Gastroesophageal sphincter (tissue), 3 donors: Measurements from ENCODE around the gene PTPN23.
A peak's percentile ranks its signal among the peaks of the same experiment; 100 is the strongest.

ENCODE experiments used
- POLR2AphosphoS5 ChIP-seq: sonication (generic); formaldehyde crosslinking; IDR thresholded peaks from one replicate; pipeline ENCODE4 v1.6.1; 2017; ENCODE audit warnings: antibody characterized with exemption
- TF ChIP-seq, protein P1 (sequence below), 4 experiments: fragments of 200-600 bp in 2 of 4; fragments of 450-650 bp in 2 of 4; sonication (generic) in 1 of 4; IDR thresholded peaks; one replicate each; pipeline ENCODE4 v1.5.1; 2017 to 2019; ENCODE audit warnings: antibody characterized with exemption in 4 of 4, mild to moderate bottlenecking in 2 of 4, moderate library complexity in 2 of 4

DNA sequence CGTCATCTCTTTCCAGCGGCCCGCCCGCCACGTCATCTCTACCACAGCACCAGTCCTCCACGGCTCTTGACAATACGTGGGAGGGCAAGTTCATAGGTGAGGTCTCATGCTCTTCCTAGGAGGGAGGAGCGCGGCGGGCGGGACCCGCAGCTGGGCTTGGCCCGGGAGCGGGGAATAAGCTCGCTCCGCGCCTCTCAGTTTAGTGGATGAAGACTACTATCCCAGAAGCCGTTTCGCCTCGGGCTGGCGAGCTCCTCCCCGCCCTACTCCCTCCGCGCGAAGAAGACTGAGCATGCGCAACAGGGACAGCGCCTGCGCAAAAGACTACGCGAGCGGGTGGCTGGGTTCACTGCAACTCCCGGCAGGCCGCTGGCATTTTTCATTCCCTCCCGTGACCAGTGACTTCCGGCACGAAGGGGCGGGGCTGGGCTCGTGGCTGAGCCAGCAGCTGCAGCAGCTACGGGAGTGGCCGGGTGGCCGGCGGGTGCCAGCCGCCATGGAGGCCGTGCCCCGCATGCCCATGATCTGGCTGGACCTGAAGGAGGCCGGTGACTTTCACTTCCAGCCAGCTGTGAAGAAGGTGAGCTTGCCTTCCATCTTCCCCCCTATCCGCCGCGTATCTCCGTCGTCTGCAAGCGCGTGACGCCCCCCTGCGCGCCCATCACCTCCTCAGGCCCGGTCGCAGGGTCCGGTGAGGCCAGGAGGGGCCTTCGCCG lies at the start of gene PTPN23:
- TF ChIP-seq POLR2AphosphoS5 = peak; percentile 91
- TF ChIP-seq, protein P1, sequence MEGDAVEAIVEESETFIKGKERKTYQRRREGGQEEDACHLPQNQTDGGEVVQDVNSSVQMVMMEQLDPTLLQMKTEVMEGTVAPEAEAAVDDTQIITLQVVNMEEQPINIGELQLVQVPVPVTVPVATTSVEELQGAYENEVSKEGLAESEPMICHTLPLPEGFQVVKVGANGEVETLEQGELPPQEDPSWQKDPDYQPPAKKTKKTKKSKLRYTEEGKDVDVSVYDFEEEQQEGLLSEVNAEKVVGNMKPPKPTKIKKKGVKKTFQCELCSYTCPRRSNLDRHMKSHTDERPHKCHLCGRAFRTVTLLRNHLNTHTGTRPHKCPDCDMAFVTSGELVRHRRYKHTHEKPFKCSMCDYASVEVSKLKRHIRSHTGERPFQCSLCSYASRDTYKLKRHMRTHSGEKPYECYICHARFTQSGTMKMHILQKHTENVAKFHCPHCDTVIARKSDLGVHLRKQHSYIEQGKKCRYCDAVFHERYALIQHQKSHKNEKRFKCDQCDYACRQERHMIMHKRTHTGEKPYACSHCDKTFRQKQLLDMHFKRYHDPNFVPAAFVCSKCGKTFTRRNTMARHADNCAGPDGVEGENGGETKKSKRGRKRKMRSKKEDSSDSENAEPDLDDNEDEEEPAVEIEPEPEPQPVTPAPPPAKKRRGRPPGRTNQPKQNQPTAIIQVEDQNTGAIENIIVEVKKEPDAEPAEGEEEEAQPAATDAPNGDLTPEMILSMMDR (IDR thresholded peaks at IDR 0.05) = peak in 2 of 4 experiments; percentile 4 to 6
